HUES6 (cell line): ENCODE measurements around the gene BRSK2.
"Not testable (repeated sequence)": the region's sequence is repeated elsewhere in the genome, so short reads cannot be mapped to it uniquely, and the experiment has no call there.

Source experiments
- H3K27ac ChIP-seq: 2 replicates; pipeline ENCODE4 v1.7.0; 2013; ENCODE audit warnings: low read depth, mild to moderate bottlenecking, low read length, inconsistent platforms
- H3K27me3 ChIP-seq: 2 replicates; pipeline ENCODE4 v1.6.1; 2013; ENCODE audit warnings: low read length; ENCODE audit not compliant: control insufficient read depth, insufficient read depth
- H3K36me3 ChIP-seq: 2 replicates; pipeline ENCODE4 v1.6.1; 2013; ENCODE audit warnings: low read length; ENCODE audit not compliant: control insufficient read depth, insufficient read depth
- H3K4me1 ChIP-seq: 2 replicates; pipeline ENCODE4 v1.6.1; 2013; ENCODE audit warnings: low read length; ENCODE audit not compliant: control insufficient read depth, insufficient read depth
- H3K4me3 ChIP-seq: 2 replicates; pipeline ENCODE4 v1.5.1; 2013; ENCODE audit warnings: low read depth, low read length
- H3K9ac ChIP-seq: one replicate; pipeline ENCODE4 v1.6.1; 2013; ENCODE audit warnings: mild to moderate bottlenecking, low read length
- H3K9me3 ChIP-seq: 2 replicates; pipeline ENCODE4 v1.6.1; 2013; ENCODE audit warnings: low read depth, low read length; ENCODE audit not compliant: control insufficient read depth, insufficient read depth

The BRSK2 gene

GRCh38 chr11:1406571-1407485 is 17.1 kb downstream of the BRSK2 start:
- H3K27ac ChIP-seq, result no peak overlapping the region
- no peaks in the 10 kb centered on the region for H3K36me3 ChIP-seq
- no peaks in the 10 kb centered on the region for H3K27me3 ChIP-seq
- no peaks in the 10 kb centered on the region for H3K9me3 ChIP-seq
- no peak overlapping the region for H3K4me3 ChIP-seq
- H3K9ac ChIP-seq, result no peak overlapping the region
- H3K4me1 ChIP-seq, result no peaks in the 10 kb centered on the region

- Histone ChIP-seq H3K27me3 (no peaks in the 10 kb centered on the region), H3K9ac (no peak overlapping the region), H3K36me3 (no peaks in the 10 kb centered on the region), H3K9me3 (no peaks in the 10 kb centered on the region; the same call in 1 of the 2 replicates), H3K27ac (no peak overlapping the region), H3K4me1 (no peaks in the 10 kb centered on the region), H3K4me3 (no peak overlapping the region)
Observed at GRCh38 chr11:1407668-1408067, 17.9 kb downstream of the BRSK2 start.

- H3K9me3 ChIP-seq, result peaks cover 2% of the 10 kb centered on the region
- H3K4me3 ChIP-seq, result no peak overlapping the region
- no peaks in the 10 kb centered on the region for H3K4me1 ChIP-seq
- H3K9ac ChIP-seq, result no peak overlapping the region
- H3K27ac ChIP-seq, result no peak overlapping the region
- no peaks in the 10 kb centered on the region for H3K36me3 ChIP-seq
- H3K27me3 ChIP-seq, result no peaks in the 10 kb centered on the region
Observed at GRCh38 chr11:1408346-1408745, 18.6 kb downstream of the BRSK2 start.

GRCh38 chr11:1409108-1409851 is 19.5 kb downstream of the BRSK2 start:
- H3K4me3 ChIP-seq, result no peak overlapping the region
- H3K9me3 ChIP-seq, result peaks cover 10% of the 10 kb centered on the region
- no peaks in the 10 kb centered on the region for H3K27me3 ChIP-seq
- H3K27ac ChIP-seq, result no peak overlapping the region
- H3K36me3 ChIP-seq, result no peaks in the 10 kb centered on the region
- H3K4me1 ChIP-seq, result no peaks in the 10 kb centered on the region
- no peak overlapping the region for H3K9ac ChIP-seq

- H3K27me3 ChIP-seq, H3K4me1 ChIP-seq, H3K27ac ChIP-seq, H3K4me3 ChIP-seq, H3K9ac ChIP-seq, H3K36me3 ChIP-seq: not testable (repeated sequence)
- peaks cover 15% of the 10 kb centered on the region for H3K9me3 ChIP-seq
Observed at GRCh38 chr11:1409852-1410125, 20.1 kb downstream of the BRSK2 start.

GRCh38 chr11:1410366-1411291 is 20.9 kb downstream of the BRSK2 start:
- H3K9me3 ChIP-seq, result peaks cover 23% of the 10 kb centered on the region
- no peaks in the 10 kb centered on the region for H3K36me3 ChIP-seq
- no peaks in the 10 kb centered on the region for H3K4me1 ChIP-seq
- no peak overlapping the region for H3K27ac ChIP-seq
- no peaks in the 10 kb centered on the region for H3K27me3 ChIP-seq
- no peak overlapping the region for H3K9ac ChIP-seq
- no peak overlapping the region for H3K4me3 ChIP-seq

GRCh38 chr11:1411301-1411700 is 21.6 kb downstream of the BRSK2 start:
- Histone ChIP-seq H3K9me3 (peaks cover 29% of the 10 kb centered on the region), H3K27ac (no peak overlapping the region), H3K4me1 (no peaks in the 10 kb centered on the region), H3K4me3 (no peak overlapping the region), H3K27me3 (no peaks in the 10 kb centered on the region), H3K36me3 (no peaks in the 10 kb centered on the region; the same call in 1 of the 2 replicates), H3K9ac (no peak overlapping the region)

GRCh38 chr11:1411739-1412138 is 22.0 kb downstream of the BRSK2 start:
- H3K27me3 ChIP-seq, H3K4me1 ChIP-seq, H3K27ac ChIP-seq, H3K9ac ChIP-seq, H3K36me3 ChIP-seq, H3K4me3 ChIP-seq: not testable (repeated sequence)
- peaks cover 34% of the 10 kb centered on the region for H3K9me3 ChIP-seq

GRCh38 chr11:1412377-1413095 is 22.8 kb downstream of the BRSK2 start:
- Histone ChIP-seq H3K9me3 (peaks cover 40% of the 10 kb centered on the region), H3K4me1 (no peaks in the 10 kb centered on the region), H3K36me3 (no peaks in the 10 kb centered on the region; the same call in 1 of the 2 replicates), H3K27ac (no peak overlapping the region), H3K4me3 (no peak overlapping the region), H3K9ac (no peak overlapping the region), H3K27me3 (no peaks in the 10 kb centered on the region)

GRCh38 chr11:1414650-1415049 is 24.9 kb downstream of the BRSK2 start:
- Histone ChIP-seq H3K27me3 (no peaks in the 10 kb centered on the region), H3K27ac (no peak overlapping the region), H3K4me1 (no peaks in the 10 kb centered on the region), H3K4me3 (no peak overlapping the region), H3K9ac (no peak overlapping the region), H3K9me3 (peaks cover 60% of the 10 kb centered on the region), H3K36me3 (no peaks in the 10 kb centered on the region; the same call in 1 of the 2 replicates)
